Coronary artery (tissue), 2 donors: ENCODE results near the gene RBM38.

Source experiments
- DNase-seq: peaks from one replicate; pipeline ENCODE4 v3.0.0-alpha.2; 2017; ENCODE audit warnings: low spot score
- H3K27ac ChIP-seq, 2 donors: fragments of 200-600 bp; sonication (generic); one replicate each; pipeline ENCODE4 v1.5.1; 2016 to 2019
- H3K4me3 ChIP-seq: fragments of 200-600 bp; sonication (generic); 2 replicates; pipeline ENCODE4 v1.5.1; 2016; ENCODE audit warnings: mild to moderate bottlenecking, moderate library complexity
- CTCF ChIP-seq: fragments of 200-600 bp; sonication (generic); IDR thresholded peaks from one replicate; pipeline ENCODE4 v1.5.1; 2019; ENCODE audit warnings: antibody characterized with exemption

Gene RBM38

GRCh38 chr20:57380081-57380750 is 11.0 kb upstream of the RBM38 start:
- peak; percentile 41 for DNase-seq
- Histone ChIP-seq H3K4me3 (no peak overlapping the region), H3K27ac (no peak overlapping the region)
- TF ChIP-seq CTCF, result no peak

- peak; percentile 86 for TF ChIP-seq CTCF
- no peak overlapping the region for H3K27ac ChIP-seq
- no peak overlapping the region for H3K4me3 ChIP-seq
- peak; percentile 85 for DNase-seq
Observed at GRCh38 chr20:57381596-57382503, 9.3 kb upstream of the RBM38 start.

- no peak overlapping the region for H3K4me3 ChIP-seq
- TF ChIP-seq CTCF, result no peak
- no peak overlapping the region for H3K27ac ChIP-seq
- no peak for DNase-seq
Observed at GRCh38 chr20:57382516-57382915, 8.7 kb upstream of the RBM38 start.

GRCh38 chr20:57383447-57384347 is 7.5 kb upstream of the RBM38 start:
- TF ChIP-seq CTCF, result no peak
- Histone ChIP-seq H3K4me3 (no peak overlapping the region), H3K27ac (no peak overlapping the region)
- DNase-seq, result no peak

- H3K27ac ChIP-seq, result no peak overlapping the region
- DNase-seq, result no peak
- no peak for TF ChIP-seq CTCF
- H3K4me3 ChIP-seq, result no peak overlapping the region
Observed at GRCh38 chr20:57384486-57384885, 6.7 kb upstream of the RBM38 start.

GRCh38 chr20:57384953-57385761 is 6.0 kb upstream of the RBM38 start:
- no peak for TF ChIP-seq CTCF
- DNase-seq, result no peak
- Histone ChIP-seq H3K4me3 (no peak overlapping the region), H3K27ac (no peak overlapping the region)
